Activated CD4-positive, alpha-beta T cell treated with anti-CD3 and anti-CD28 coated beads, Interleukin-2, amount 10 ng/mL, durations not matched to agents 7 days and 5 days (primary cell): Measurements from ENCODE around the gene TUBG2. TPM values are rescaled to one million over a fixed set of nuclear protein-coding genes. Genes with fewer than 3 reads are reported as not detected.

Experiments
- microRNA-seq: library from miRNA; unstranded; fragments of <30 nt; microRNA quantifications from one replicate; pipeline ENCODE4 v1.2.0, GENCODE V29; 2021; ENCODE audit warnings: borderline microRNAs expressed, borderline replicate concordance
- total RNA-seq, 2 experiments: library from RNA; stranded (reverse); gene quantifications; one replicate each; pipeline ENCODE4 v1.2.3, GENCODE V29; 2021

Gene TUBG2
- total RNA-seq, 2 experiments from 2014 or later = 6.7 to 7.2 TPM

Small RNA genes within 50 kb of the gene (microRNA-seq; reads per million reads assigned to microRNA genes)
- not detected for gene MIR6780A

Other genes with a start within 250 kb of the TUBG2 start
- 1 to 10 TPM; 1.5 to 1.6 TPM for gene CAVIN1, start 236.0 kb upstream of the TUBG2 start, total RNA-seq
- 1 to 10 TPM; 4.9 to 8.9 TPM for gene ATP6V0A1, start 200.4 kb upstream of the TUBG2 start, total RNA-seq
- gene NAGLU, start 123.0 kb upstream of the TUBG2 start, total RNA-seq = 10 to 100 TPM; 16.4 to 18.8 TPM
- gene HSD17B1, start 106.4 kb upstream of the TUBG2 start, total RNA-seq = under 1 TPM; 0.73 to 0.97 TPM
- 10 to 100 TPM; 72.5 to 86.1 TPM for gene COASY, start 97.1 kb upstream of the TUBG2 start, total RNA-seq
- gene MLX, start 92.2 kb upstream of the TUBG2 start, total RNA-seq = 10 to 100 TPM; 56.7 to 62.3 TPM
- gene PSMC3IP, start 81.6 kb upstream of the TUBG2 start, total RNA-seq = 10 to 100 TPM; 17.4 to 18.5 TPM
- gene RETREG3, start 49.9 kb upstream of the TUBG2 start, total RNA-seq = 10 to 100 TPM; 60.2 to 65.9 TPM
- 10 to 100 TPM; 61.6 TPM for gene TUBG1, start 49.6 kb upstream of the TUBG2 start, total RNA-seq
- 1 to 10 TPM in 1 of 2 experiments, under 1 TPM in 1; 0.85 to 1.3 TPM for gene PLEKHH3, start 17.7 kb downstream of the TUBG2 start, total RNA-seq
- gene CCR10, start 22.6 kb downstream of the TUBG2 start, total RNA-seq = under 1 TPM; 0.65 to 0.87 TPM
- 1 to 10 TPM in 1 of 2 experiments, under 1 TPM in 1; 0.81 to 1.0 TPM for gene CNTNAP1, start 23.2 kb downstream of the TUBG2 start, total RNA-seq
- 10 to 100 TPM; 52.6 to 54.0 TPM for gene EZH1, start 85.8 kb downstream of the TUBG2 start, total RNA-seq
- gene RAMP2, start 101.9 kb downstream of the TUBG2 start, total RNA-seq = not detected
- 10 to 100 TPM; 51.9 to 59.4 TPM for gene VPS25, start 114.2 kb downstream of the TUBG2 start, total RNA-seq
- under 1 TPM; 0.47 to 0.77 TPM for gene WNK4, start 121.3 kb downstream of the TUBG2 start, total RNA-seq
- gene COA3, start 139.4 kb downstream of the TUBG2 start, total RNA-seq = 10 to 100 TPM; 41.2 to 45.1 TPM
- not detected for gene CNTD1, start 139.6 kb downstream of the TUBG2 start, total RNA-seq
- gene BECN1, start 165.0 kb downstream of the TUBG2 start, total RNA-seq = 10 to 100 TPM; 87.0 to 87.6 TPM
- 100 to 1,000 TPM; 110 to 111 TPM for gene PSME3, start 174.1 kb downstream of the TUBG2 start, total RNA-seq
- gene AOC2, start 185.3 kb downstream of the TUBG2 start, total RNA-seq = 1 to 10 TPM; 1.5 to 1.9 TPM
- gene AOC3, start 191.9 kb downstream of the TUBG2 start, total RNA-seq = under 1 TPM; 0.56 to 0.79 TPM
- gene G6PC1, start 241.5 kb downstream of the TUBG2 start, total RNA-seq = not detected